Anterior cingulate cortex (tissue), 58 donors: ENCODE data around the gene NLGN4X.

Source experiments
- DNase-seq, 58 donors: peaks; one replicate each; lab custom pipeline; 2025; lab: John Stamatoyannopoulos, UW

NLGN4X gene

DNA sequence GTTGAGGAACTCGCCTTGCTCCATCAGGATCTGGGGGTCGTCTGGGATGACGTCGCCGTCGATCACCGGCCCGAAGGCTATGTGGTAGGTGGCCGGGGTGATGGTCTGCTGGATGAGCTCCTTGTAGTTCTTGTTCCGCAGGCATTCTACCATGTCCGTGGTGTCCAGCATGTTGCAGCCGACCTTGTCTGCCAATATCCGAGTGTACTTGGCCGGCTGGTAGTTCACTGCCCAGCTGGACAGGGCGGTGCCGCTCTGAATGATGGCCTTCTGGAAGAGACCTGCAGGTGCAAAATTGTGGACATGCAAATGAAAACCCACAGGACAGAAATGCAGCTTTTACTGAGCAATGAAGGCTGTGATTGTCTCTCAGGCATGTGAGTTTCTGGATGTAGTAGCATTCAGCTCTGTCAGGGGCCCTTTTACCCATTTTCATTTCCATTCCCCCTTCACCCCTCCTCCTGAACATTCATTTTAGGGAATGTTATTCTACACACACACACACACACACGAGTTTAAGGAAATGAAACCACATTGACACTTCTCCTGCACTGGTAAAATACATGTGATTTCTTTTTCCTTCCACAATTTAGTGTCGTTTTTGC, 325.0 kb downstream of the NLGN4X start:
- DNase-seq: peak in 26 of 58 donors; percentile 0 to 34 (median 4)

DNA sequence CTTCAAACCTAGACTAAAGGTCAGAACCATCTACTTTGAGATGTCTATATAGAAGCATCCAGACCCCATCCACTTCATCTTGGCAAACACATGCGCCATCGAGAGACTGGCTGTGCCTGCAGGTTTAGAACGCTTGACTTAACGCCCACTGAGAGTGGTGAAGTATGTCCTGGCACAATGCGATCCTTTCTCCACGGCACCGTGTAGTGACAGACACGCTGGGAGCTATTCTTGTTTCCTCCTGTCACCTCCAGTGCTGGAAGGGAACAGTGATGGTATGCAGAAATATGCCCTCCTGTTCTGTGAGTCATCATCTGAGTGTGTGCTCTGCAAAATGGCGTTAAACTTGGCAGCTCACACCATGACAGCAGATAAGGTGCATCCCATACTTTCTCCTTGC, 330.2 kb downstream of the NLGN4X start:
- peak in 3 of 58 donors; percentile 1 to 9 (median 2) for DNase-seq

DNA sequence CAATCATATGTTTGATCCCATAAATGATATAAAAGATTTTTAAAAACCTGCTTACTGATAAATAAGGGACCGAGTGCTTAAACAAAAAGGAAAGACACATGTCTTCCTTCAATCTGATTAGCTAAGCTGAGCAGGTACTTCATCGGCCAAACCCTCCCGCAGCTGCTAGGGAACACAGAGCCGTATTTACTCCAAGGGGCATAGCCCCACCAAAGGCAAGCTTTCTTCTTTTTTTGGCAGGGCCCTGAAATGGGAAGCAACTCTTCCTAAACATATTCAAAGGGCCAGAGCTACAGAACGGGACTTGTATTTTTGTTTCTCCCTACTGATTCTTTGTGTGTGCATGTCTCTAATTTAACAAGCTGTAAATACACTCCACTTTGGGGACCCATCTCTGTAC, 337.3 kb downstream of the NLGN4X start:
- DNase-seq: peak in 4 of 58 donors; percentile 0 to 2 (median 0)

DNA sequence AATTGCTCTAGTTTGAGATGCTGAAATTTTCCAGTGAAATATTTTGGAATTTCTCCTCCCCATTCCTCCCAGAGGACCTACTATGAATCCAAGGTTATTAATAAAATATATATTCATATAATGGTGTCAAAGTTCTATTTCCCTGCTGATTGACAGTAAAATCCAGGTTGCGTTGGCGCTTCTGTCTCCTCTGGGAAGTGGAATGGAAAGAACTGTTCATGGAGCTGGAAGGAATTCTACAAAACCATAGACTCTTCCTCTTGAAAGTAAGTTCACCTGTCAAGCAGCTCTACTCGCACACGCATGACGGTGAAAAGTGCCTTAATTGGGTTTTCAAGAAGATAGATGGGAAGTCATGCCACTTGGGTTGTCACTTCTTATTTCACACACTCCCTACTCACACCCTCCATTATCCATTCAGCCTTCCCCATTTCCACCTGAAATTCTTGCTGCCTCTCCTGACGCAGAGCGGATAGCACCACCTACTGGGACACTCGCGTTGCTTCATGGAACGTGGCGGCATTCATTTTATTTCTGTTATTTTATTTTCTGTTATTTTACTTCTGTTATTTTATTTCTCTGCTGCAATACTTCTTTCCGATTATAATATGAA, 351.6 kb downstream of the NLGN4X start:
- peak in 3 of 58 donors; percentile 1 to 19 (median 1) for DNase-seq

DNA sequence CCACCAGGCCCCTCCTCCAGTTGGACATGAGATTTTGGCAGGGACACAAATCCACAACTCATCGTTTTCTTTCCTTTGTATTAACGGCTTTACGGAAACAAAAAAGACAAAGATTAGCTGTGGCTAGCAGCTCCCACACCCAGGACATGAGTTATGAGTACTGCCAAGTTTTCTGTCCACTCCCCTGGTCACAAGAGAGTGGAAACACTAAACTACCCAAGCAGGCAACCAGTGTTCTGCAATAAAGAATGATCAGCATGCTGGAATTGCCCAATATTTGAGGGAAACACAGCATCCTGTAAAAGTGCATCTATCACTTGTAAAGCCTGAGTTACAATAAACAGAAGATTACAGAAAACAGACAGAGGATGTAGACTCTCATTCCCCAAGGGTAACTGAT, 358.4 kb downstream of the NLGN4X start:
- no peak for DNase-seq

DNA sequence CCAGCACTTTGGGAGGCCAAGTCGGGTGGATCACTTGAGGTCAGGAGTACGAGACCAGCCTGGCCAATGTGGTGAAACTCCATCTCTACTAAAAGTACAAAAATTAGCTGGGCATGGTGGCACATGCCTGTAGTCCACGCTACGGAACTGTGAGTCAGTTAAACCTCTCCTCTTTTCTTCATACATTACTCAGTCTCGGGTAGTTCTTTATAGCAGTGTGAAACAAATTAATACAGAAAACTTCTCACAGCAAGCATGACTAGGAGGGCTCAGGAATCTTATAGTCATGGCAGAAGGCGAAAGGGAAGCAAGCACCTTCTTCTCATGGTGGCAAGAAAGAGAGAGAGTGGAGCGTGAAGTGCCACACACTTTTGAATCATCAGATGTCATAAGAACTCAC, 358.9 kb downstream of the NLGN4X start:
- DNase-seq: no peak

DNA sequence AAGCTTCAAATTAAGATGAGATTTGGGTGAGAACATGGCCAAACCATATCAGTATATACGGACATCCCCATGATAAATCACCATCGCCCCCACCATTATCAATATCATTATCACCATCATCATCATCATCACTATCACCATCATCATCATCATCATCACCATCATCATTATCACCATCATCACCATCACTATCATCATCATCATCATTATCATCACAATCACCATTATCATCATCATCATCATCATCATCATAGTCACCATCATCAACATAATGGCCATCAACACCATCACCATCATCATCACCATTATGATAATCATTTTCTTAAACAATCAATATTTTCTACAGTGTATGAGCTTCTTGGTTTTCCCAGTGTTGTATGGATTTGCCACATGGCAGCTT, 360.9 kb downstream of the NLGN4X start:
- DNase-seq: no peak

DNA sequence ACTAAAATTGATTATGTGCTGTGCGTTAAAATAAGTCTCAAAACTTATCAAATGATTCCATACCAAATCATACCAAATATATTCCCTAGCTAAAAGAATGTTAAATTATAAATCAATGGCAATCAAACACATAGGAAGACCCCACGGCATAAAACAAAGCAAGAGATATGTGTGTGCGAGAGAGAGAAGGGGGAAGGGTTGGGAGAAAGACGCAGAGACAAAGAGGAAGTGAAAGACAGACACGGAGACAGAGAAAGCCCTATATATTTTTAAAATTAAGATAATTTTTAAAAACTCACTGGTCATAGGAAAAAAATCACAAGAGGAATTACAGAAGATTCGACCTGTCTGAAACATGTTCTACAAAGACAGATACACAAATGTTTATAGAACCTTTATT, 371.4 kb downstream of the NLGN4X start:
- DNase-seq: no peak

DNA sequence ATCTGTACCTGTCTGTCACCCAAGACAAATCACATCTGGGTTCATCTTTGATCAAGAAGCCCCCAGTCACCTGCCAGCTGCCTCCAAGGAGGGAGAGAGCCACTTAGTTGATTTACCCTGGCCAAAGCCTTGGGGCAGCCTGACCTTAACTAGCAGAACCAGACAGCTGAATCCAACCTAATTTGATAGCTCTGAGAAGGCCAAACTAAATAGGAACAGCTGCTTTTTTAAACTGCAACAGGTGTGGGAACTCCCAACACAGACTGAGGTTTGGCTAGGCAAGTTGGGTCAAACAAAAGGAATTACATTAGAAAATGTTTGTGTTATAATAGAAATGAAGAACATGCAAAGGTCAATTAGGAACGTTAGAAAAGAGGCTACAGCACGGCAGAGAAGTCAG, 375.7 kb downstream of the NLGN4X start:
- DNase-seq: no peak

DNA sequence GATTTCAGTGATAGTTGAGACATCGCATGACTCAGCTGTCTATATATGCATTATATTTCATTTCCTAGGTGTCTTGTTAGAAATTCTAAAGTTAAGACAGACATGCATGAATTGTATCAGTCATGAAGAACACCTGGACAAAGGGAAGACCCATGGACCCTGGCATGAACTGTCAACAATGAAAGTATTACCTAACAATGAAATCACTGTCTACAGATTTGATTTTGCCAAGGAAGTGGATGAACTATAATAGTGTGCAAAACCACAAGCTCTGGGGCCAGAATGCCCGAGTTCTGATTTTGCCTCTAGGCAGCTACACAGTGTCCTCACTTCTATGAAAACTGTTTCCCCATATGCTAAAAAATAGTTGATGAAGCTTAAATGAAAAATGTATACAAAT, 386.1 kb downstream of the NLGN4X start:
- DNase-seq: no peak
